NK-92 (cell line): ENCODE measurements around the gene EXOSC3.
"Not testable (repeated sequence)": the region's sequence is repeated elsewhere in the genome, so short reads cannot be mapped to it uniquely, and the experiment has no call there.

Experiments used
- DNase-seq: peaks from one replicate; lab custom pipeline; 2025; ENCODE audit not compliant: unreplicated experiment; lab: John Stamatoyannopoulos, UW

Gene EXOSC3

DNA sequence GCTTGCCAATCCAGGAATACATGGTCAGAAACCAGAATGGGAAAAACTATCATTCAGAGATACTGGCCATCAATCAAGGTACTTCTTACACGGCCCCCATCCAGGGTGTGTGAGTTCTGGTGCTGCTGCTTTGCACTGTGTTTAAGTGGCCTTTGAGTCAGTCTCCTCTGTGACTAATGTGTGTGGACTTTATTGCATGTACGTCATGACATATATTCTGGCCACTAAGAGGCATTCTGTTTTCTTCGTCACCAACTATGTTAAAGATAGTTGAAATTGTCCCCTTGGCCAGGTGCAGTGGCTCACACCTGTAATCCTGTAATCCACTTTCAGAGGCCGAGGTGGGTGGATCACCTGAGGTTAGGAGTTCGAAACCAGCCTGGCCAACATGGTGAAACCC lies 8.5 kb downstream of the EXOSC3 start:
- DNase-seq: no peak

- no peak for DNase-seq
Measured at GRCh38 chr9:37775216-37775919, 9.5 kb downstream of the EXOSC3 start.

- no peak for DNase-seq
Measured at GRCh38 chr9:37769995-37770394, 14.9 kb downstream of the EXOSC3 start.

GRCh38 chr9:37769306-37769705 lies 15.6 kb downstream of the EXOSC3 start:
- no peak for DNase-seq

DNA sequence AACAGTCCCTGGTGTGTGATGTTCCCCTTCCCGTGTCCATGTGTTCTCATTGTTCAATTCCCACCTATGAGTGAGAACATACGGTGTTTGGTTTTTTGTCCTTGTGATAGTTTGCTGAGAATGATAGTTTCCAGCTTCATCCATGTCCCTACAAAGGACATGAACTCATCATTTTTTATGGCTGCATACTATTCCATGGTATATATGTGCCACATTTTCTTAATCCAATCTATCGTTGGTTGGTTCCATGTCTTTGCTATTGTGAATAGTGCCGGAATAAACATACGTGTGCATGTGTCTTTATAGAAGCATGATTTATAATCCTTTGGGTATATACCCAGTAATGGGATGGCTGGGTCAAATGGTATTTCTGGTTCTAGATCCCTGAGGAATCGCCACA lies 19.6 kb downstream of the EXOSC3 start:
- not testable (repeated sequence) for DNase-seq

- DNase-seq: no peak
Measured at GRCh38 chr9:37761511-37761910, 23.4 kb downstream of the EXOSC3 start.

DNA sequence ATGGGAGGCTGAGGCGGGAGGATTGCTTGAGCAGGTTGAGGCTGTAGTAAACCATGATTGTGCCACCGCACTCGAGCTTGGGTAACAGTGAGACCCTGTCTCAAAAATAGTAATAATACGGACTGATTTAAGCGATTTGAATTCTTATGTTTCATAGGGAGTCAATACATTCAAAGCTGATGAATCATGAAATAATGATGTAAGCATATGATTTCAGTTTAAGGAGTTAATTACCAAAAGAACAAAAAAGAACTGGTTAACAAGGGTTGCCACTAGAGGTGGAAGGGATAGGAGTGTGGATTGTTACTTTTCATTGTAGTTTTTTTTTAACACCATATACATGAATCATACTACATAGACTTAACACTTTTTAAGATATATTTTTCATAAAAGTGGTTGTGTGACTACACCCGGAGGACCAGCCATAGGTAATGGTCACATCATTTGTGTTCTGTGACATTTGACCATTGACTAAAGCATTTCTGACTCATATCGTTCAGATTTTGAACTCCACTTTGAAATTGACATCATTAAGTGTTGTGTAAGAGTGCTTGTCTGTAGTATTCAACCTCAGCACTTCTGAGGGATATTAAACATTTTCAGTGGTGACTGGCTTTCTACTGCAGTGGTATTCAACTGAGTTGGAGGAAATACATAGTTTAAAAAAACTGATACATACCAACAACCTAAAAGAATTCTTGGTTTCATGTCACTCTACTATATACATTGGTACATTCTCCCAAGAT lies 24.3 kb downstream of the EXOSC3 start:
- DNase-seq: no peak

DNA sequence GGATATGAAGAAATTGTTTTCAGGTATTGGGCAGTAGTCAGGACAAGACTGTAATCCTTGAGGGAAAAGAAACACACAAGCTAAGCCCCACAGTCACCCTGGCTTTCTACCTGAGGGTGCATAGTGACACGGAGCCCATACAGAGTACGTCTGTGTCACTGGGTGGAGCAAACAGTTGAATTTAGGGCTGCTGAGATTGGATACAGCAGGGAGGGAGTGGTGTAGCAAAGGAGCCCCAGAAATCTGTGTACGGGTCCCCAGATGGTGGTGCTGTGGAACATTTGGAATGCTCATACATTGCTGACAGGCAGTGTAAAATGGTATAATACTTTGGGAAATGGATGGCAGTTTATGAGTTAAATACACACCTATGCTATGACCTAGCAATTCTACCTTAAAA lies 26.1 kb downstream of the EXOSC3 start:
- DNase-seq: no peak

DNA sequence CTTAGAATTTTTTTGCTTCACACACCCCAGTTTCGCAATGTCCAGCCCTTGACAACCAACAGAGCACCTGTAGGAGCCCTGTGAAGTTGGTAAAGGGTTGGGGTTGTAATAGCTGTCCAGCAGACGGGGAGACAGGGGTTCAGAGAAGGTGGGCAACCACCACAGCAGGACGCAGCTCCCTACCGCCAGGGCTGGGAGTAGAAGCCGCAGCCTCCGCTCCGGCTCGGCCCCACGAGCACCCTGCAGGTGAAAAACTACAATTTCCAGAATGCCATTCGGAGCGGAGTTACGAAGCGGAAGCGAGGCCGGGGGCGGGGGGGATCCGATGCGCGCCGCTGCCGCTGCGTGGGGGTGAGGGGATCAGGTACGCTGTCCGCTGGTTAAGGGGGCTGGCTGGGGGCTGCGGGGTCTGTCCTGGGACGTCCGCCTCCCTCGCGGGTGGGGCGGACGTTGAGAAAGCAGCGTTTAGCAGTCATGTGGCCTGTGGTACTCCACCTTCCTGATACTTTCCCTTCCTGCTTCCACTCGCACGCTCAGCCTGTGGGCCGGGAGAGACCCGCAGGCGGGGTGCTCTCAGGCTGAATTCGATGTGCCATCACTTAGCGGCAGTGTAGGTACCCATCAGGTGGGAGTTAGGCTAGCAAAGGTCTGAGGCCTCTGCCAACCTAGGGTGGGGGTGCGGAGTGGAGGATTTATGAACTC lies 31.2 kb downstream of the EXOSC3 start, which contains the start of gene TRMT10B:
Gene TRMT10B (plus strand): TSS at position 317 of the 702 bp plus-strand sequence. CDS start 8,127 bp downstream, outside the sequence.
- DNase-seq: no peak

- DNase-seq: no peak
Measured at GRCh38 chr9:37752642-37753488, 32.0 kb downstream of the EXOSC3 start.

DNA sequence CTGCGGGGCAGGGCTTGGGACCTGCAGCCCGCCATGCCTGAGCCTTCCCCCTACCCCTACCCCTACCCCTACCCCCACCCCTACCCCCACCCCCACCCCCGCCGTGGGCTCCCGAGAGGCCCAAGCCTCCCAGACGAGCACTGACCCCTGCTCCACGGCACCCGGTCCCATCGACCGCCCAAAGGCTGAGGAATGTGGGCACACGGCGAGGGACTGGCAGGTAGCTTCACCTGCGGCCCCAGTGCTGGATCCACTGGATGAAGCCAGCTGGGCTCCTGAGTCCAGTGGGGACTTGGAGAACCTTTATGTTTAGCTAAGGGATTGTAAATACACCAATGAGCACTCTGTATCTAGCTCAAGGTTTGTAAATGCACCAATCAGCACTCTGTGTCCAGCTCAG lies 32.8 kb downstream of the EXOSC3 start:
- DNase-seq: not testable (repeated sequence)

GRCh38 chr9:37751704-37752103 lies 33.2 kb downstream of the EXOSC3 start:
- not testable (repeated sequence) for DNase-seq

GRCh38 chr9:37751186-37751585 lies 33.7 kb downstream of the EXOSC3 start:
- no peak for DNase-seq

DNA sequence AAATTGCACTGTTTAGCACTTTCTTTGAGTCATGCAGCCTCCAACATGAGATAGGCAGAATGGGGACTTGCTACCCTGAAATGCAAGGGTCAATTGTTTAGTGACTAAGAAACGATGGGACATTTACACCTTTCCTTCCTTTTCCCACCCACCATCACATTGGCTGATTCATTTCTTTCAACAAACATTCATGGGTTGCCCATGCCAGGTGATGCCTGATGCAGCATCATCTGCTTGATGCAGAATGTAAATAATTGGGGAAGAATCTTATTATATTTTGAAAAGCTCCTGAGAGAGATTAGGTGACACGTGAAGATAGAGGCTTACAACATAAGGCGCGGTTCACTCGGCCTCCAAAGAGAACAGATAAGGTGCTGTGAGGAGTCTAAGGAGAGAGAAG lies 35.7 kb downstream of the EXOSC3 start:
- no peak for DNase-seq

- DNase-seq: no peak
Measured at GRCh38 chr9:37747271-37747753, 37.6 kb downstream of the EXOSC3 start.

DNA sequence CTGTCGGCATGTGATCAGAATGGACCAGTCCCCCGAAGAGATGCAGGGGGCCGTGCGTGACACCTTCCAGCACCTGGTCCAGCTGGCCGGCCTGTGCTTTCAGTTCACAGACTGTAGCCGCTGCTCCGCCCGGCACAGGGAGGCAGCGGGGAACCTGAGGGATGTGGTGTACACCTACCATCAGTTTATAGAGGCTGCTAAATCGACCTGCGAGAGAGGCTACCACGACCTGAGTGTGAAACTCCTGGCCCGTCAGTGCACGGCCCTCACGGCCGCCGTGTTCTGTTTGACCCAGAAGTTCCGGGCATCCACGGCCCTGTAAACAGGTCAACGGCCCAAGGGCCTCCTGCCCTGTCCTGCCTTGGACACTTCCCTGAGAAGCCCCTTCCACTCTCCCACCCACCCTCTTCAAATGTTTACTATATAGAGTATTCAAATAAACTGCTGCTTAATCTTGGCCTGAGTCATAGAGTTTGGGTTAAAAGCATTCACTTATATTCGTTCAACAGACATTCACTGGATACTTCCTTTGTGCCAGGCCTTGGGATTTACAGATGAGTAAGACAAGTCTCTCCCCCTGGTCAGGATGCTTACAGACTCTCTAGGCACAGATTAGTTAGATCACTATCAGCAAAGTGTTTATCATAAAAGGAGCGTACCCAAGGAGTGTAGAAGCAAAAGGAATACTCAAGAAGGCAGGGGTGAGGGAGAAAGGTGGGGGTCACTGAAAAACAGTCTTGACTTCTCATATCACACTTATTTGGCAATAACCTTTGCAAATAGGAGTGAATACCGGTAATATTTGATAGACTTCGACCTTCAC lies 38.2 kb downstream of the EXOSC3 start:
- DNase-seq: no peak

GRCh38 chr9:37745970-37746369 lies 38.9 kb downstream of the EXOSC3 start:
- DNase-seq: no peak

DNA sequence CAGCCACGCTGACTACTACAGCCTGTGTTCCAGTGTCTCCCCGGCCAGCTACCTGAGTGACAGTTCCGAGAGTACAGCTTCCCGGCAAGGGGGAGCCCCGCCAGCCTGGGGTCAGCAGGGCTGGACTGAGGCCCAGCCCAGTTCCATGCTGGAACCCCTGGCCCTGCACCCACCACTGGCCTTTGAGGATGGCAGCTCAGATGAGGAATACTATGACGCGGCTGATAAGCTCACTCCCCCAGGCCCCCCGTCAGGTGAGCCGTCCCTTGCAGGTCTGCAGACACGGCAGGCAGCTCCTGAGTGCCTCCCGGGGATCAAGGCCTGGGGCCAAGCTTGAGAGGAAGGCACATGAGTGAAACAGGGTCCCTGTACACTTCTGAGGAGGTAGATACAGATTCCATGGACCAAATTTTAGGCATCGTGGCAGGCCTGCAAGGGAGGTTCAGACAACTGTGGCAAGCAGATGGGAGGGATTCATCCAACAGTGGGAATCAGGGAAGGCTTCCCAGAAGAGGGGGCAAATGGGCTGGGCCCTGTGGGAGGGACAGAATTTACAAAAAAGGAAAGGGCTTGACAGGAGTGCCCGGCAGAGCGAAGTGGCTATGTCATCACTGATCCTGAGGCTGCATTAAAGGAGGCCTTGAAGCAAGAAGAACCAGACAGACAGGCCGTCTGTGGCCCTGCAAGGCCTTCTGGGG lies 44.1 kb downstream of the EXOSC3 start:
- no peak for DNase-seq

- no peak for DNase-seq
Measured at GRCh38 chr9:37740128-37740527, 44.7 kb downstream of the EXOSC3 start.
